K562 (cell line): ENCODE data around the gene HPD. TPM values are rescaled to one million over a fixed set of nuclear protein-coding genes. Genes with fewer than 3 reads are reported as not detected.

Experiments used
- ATF1 ChIP-seq, 2 experiments: fragments of 450-650 bp in 1 of 2; IDR thresholded peaks; 2 replicates each; pipeline ENCODE4 v1.6.1; 2016; ENCODE audit warnings: missing compliant biosample characterization in 1 of 2, missing genetic modification characterization in 1 of 2
- DIDO1 ChIP-seq: fragments of 450-650 bp; IDR thresholded peaks from 2 replicates; pipeline ENCODE4 v1.6.1; 2016; ENCODE audit warnings: low read depth, missing biosample characterization, missing genetic modification characterization
- EP300 ChIP-seq: IDR thresholded peaks from 2 replicates; pipeline ENCODE4 v1.6.1; 2012; ENCODE audit warnings: low read length, improper control_type of control experiment
- ESRRB ChIP-seq: fragments of 250-450 bp; sonication (Bioruptor Pico); IDR thresholded peaks from 2 replicates; pipeline ENCODE4 v1.5.0; 2020; ENCODE audit warnings: mild to moderate bottlenecking, moderate library complexity, borderline replicate concordance
- EWSR1 ChIP-seq: fragments of 450-650 bp; IDR thresholded peaks from 2 replicates; pipeline ENCODE4 v1.6.1; 2018; ENCODE audit warnings: borderline replicate concordance, mild to moderate bottlenecking, low read depth, moderate library complexity; ENCODE audit not compliant: partially characterized antibody
- HNRNPH1 ChIP-seq: fragments of 200-400 bp; formaldehyde crosslinking; optimal IDR thresholded peaks from 2 replicates; pipeline ENCODE3; 2017; ENCODE audit warnings: low read depth, mild to moderate bottlenecking, low read length, moderate library complexity
- ILF3 ChIP-seq: fragments of 450-650 bp; IDR thresholded peaks from 2 replicates; pipeline ENCODE4 v1.6.1; 2018; ENCODE audit warnings: antibody characterized with exemption, mild to moderate bottlenecking, moderate library complexity, borderline replicate concordance
- KDM2B ChIP-seq: fragments of 250-450 bp; sonication (Bioruptor Pico); IDR thresholded peaks from 2 replicates; pipeline ENCODE4 v1.8.0; 2021; ENCODE audit warnings: mild to moderate bottlenecking, moderate library complexity
- PHF20 ChIP-seq: fragments of 450-650 bp; IDR thresholded peaks from 2 replicates; pipeline ENCODE4 v1.6.1; 2018; ENCODE audit not compliant: partially characterized antibody
- PHF21A ChIP-seq: fragments of 450-650 bp; IDR thresholded peaks from 2 replicates; pipeline ENCODE4 v1.6.1; 2017; ENCODE audit warnings: low read depth, borderline replicate concordance
- RBM15 ChIP-seq: fragments of 200-400 bp; formaldehyde crosslinking; IDR thresholded peaks from 2 replicates; pipeline ENCODE4 v1.6.1; 2018; ENCODE audit warnings: mild to moderate bottlenecking, low read length, moderate library complexity; ENCODE audit not compliant: insufficient read depth
- SMARCC2 ChIP-seq: fragments of 450-650 bp; IDR thresholded peaks from 2 replicates; pipeline ENCODE4 v1.6.1; 2017; ENCODE audit warnings: antibody characterized with exemption, moderate library complexity, mild to moderate bottlenecking, low read depth
- TCF7L2 ChIP-seq: fragments of 150-350 bp; IDR thresholded peaks from 2 replicates; pipeline ENCODE4 v1.6.1; 2016; ENCODE audit warnings: low read depth, mild to moderate bottlenecking, low read length, moderate library complexity
- YBX1 ChIP-seq: fragments of 450-650 bp; IDR thresholded peaks from 2 replicates; pipeline ENCODE4 v1.7.1; 2016; ENCODE audit warnings: mild to moderate bottlenecking
- ZNF354B ChIP-seq: fragments of 250-450 bp; sonication (Bioruptor Pico); IDR thresholded peaks from 2 replicates; pipeline ENCODE4 v1.4.0; 2020
- polyA plus RNA-seq, 8 experiments: library from polyadenylated mRNA; depleted of rRNA in 4 of 8; stranded (reverse) in 5 of 8; unstranded in 3 of 8; fragments of >200 nt; fragmentation: Nextera tagmentation in 2 of 8; fragmentation: Illumina TruSeq in 1 of 8; extraction: Ambion mirVana in 2 of 8; extraction: Trizol in 1 of 8; gene quantifications; 2 replicates each; pipeline versions ENCODE4 v1.2.1 to v1.2.3, GENCODE V29; 2011 to 2014; ENCODE audit warnings: inconsistent platforms in 1 of 8, missing spikeins in 1 of 8
- total RNA-seq, 7 experiments: library from RNA; depleted of rRNA in 6 of 7; stranded (reverse); fragments of >200 nt in 6 of 7; fragmentation: Illumina TruSeq in 2 of 7; extraction: Trizol in 2 of 7; gene quantifications; 2 replicates each; pipeline versions ENCODE4 v1.2.1 to v1.2.3, GENCODE V29; 2011 to 2021; ENCODE audit warnings: low replicate concordance in 1 of 7
- TF ChIP-seq, protein P1 (sequence below): fragments of 250-450 bp; sonication (Bioruptor Pico); IDR thresholded peaks from 2 replicates; pipeline ENCODE4 v1.4.0; 2020; ENCODE audit warnings: mild to moderate bottlenecking, moderate library complexity, borderline replicate concordance
- TF ChIP-seq, protein P2 (sequence below): fragments of 250-450 bp; sonication (Bioruptor Pico); IDR thresholded peaks from 2 replicates; pipeline ENCODE4 v1.5.0; 2021
- TF ChIP-seq, protein P3 (sequence below): sonication (generic); formaldehyde crosslinking; IDR thresholded peaks from 2 replicates; pipeline ENCODE4 v1.8.1; 2023; ENCODE audit warnings: mild to moderate bottlenecking, missing genetic modification reagents
- TF ChIP-seq, protein P4 (sequence below): fragments of 250-450 bp; sonication (Bioruptor Pico); IDR thresholded peaks from 2 replicates; pipeline ENCODE4 v1.9.0; 2021; ENCODE audit warnings: mild to moderate bottlenecking, inconsistent platforms

The HPD gene
- total and polyA plus RNA-seq, 9 of the 15 experiments (the other 6 are each of a cell fraction or from before 2014, with no cell fraction given): 0.06 to 0.29 (median 0.07) TPM; not detected in 4

DNA sequence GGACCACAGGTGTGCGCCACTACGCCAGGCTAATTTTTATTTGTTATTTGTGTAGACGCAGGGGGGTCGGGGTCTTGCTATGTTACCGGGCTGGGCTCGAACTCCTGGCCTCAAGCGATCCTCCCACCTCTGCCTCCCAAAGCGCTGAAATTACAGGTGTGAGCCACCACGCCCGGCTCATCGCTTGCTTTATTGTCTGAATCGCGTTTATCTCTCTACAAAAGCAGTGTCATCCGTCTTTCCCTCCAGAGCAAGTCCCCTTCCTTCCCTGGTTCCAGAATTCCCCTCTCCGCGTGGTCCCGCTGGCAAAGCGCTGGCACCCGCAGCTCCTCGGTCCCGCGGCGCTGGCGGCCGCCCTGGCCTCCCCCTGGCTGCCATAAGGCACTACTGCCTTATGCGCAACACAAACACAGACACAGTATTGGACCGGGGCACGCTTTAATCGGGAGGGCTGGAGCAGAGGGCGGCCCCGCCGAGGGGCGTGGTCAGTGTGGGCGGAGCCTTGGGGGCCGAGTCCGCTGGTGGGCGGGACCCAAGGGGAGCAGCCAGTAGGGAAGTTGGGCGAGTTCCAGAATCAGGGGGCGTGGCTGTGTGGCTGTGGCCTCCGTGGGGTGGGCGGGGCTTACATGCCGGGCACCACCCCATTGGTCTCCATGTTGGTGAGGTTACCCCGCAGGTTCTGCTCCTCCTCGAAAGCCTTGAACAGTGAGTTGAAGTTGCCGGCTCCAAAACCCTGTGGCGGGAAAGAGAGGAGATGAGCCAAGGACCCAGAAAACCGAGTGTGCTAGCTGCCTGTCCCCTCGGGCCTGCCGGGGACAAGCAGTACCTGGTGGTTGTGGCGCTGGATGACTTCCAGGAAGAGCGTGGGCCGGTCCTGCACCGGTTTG is 19.3 kb downstream of the HPD start (continued):
- TF ChIP-seq, protein P1, sequence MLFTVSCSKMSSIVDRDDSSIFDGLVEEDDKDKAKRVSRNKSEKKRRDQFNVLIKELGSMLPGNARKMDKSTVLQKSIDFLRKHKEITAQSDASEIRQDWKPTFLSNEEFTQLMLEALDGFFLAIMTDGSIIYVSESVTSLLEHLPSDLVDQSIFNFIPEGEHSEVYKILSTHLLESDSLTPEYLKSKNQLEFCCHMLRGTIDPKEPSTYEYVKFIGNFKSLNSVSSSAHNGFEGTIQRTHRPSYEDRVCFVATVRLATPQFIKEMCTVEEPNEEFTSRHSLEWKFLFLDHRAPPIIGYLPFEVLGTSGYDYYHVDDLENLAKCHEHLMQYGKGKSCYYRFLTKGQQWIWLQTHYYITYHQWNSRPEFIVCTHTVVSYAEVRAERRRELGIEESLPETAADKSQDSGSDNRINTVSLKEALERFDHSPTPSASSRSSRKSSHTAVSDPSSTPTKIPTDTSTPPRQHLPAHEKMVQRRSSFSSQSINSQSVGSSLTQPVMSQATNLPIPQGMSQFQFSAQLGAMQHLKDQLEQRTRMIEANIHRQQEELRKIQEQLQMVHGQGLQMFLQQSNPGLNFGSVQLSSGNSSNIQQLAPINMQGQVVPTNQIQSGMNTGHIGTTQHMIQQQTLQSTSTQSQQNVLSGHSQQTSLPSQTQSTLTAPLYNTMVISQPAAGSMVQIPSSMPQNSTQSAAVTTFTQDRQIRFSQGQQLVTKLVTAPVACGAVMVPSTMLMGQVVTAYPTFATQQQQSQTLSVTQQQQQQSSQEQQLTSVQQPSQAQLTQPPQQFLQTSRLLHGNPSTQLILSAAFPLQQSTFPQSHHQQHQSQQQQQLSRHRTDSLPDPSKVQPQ (CRISPR knock-in tag): no peak
- TF ChIP-seq, protein P2, sequence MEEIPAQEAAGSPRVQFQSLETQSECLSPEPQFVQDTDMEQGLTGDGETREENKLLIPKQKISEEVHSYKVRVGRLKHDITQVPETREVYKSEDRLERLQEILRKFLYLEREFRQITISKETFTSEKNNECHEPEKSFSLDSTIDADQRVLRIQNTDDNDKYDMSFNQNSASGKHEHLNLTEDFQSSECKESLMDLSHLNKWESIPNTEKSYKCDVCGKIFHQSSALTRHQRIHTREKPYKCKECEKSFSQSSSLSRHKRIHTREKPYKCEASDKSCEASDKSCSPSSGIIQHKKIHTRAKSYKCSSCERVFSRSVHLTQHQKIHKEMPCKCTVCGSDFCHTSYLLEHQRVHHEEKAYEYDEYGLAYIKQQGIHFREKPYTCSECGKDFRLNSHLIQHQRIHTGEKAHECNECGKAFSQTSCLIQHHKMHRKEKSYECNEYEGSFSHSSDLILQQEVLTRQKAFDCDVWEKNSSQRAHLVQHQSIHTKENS: no peak
- TF ChIP-seq PHF20 (peak; percentile 31), EWSR1 (no peak), ESRRB (CRISPR knock-in tag) (no peak), ATF1 (CRISPR knock-in tag; IDR thresholded peaks at IDR 0.05) (no peak), ATF1 (tag; IDR thresholded peaks at IDR 0.05) (peak; percentile 46), HNRNPH1 (no peak), KDM2B (peak; percentile 33; the same call in 1 of the 2 replicates), ILF3 (no peak), DIDO1 (tag) (no peak), EP300 (no peak), ZNF354B (CRISPR knock-in tag) (no peak), RBM15 (no peak), SMARCC2 (no peak), PHF21A (no peak), YBX1 (no peak), TCF7L2 (no peak)
- TF ChIP-seq, protein P3, sequence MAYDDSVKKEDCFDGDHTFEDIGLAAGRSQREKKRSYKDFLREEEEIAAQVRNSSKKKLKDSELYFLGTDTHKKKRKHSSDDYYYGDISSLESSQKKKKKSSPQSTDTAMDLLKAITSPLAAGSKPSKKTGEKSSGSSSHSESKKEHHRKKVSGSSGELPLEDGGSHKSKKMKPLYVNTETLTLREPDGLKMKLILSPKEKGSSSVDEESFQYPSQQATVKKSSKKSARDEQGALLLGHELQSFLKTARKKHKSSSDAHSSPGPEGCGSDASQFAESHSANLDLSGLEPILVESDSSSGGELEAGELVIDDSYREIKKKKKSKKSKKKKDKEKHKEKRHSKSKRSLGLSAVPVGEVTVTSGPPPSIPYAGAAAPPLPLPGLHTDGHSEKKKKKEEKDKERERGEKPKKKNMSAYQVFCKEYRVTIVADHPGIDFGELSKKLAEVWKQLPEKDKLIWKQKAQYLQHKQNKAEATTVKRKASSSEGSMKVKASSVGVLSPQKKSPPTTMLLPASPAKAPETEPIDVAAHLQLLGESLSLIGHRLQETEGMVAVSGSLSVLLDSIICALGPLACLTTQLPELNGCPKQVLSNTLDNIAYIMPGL (CRISPR knock-in tag): no peak
- TF ChIP-seq, protein P4, sequence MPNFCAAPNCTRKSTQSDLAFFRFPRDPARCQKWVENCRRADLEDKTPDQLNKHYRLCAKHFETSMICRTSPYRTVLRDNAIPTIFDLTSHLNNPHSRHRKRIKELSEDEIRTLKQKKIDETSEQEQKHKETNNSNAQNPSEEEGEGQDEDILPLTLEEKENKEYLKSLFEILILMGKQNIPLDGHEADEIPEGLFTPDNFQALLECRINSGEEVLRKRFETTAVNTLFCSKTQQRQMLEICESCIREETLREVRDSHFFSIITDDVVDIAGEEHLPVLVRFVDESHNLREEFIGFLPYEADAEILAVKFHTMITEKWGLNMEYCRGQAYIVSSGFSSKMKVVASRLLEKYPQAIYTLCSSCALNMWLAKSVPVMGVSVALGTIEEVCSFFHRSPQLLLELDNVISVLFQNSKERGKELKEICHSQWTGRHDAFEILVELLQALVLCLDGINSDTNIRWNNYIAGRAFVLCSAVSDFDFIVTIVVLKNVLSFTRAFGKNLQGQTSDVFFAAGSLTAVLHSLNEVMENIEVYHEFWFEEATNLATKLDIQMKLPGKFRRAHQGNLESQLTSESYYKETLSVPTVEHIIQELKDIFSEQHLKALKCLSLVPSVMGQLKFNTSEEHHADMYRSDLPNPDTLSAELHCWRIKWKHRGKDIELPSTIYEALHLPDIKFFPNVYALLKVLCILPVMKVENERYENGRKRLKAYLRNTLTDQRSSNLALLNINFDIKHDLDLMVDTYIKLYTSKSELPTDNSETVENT: no peak
